H1 (cell line): ENCODE results near the gene SGCD. TPM values are rescaled to one million over a fixed set of nuclear protein-coding genes. Genes with fewer than 3 reads are reported as not detected.

Experiments
- CHD1 ChIP-seq: IDR thresholded peaks from 2 replicates; pipeline ENCODE4 v1.6.1; 2012; ENCODE audit warnings: low read depth, low read length, improper control_type of control experiment
- EZH2 ChIP-seq: fragments of 200-600 bp; sonication (generic); IDR thresholded peaks from 2 replicates; pipeline ENCODE4 v1.7.1; 2012; ENCODE audit warnings: low read depth, mild to moderate bottlenecking, moderate library complexity, low read length, inconsistent platforms; ENCODE audit not compliant: severe bottlenecking
- HDAC2 ChIP-seq, 2 experiments: fragments of 300-600 bp in 1 of 2; sonication (generic) in 1 of 2; IDR thresholded peaks; 2 replicates each; pipeline ENCODE4 v1.6.1; 2011 to 2012; ENCODE audit warnings: low read depth in 2 of 2, low read length in 2 of 2, mild to moderate bottlenecking in 2 of 2, moderate library complexity in 2 of 2, borderline replicate concordance in 1 of 2, inconsistent platforms in 1 of 2
- POU5F1 ChIP-seq: IDR thresholded peaks from 2 replicates; pipeline ENCODE4 v1.6.1; 2011; ENCODE audit warnings: low read depth, mild to moderate bottlenecking, low read length, moderate library complexity
- SUZ12 ChIP-seq: fragments of 200-600 bp; sonication (generic); IDR thresholded peaks from 2 replicates; pipeline ENCODE4 v1.6.1; 2012; ENCODE audit warnings: mild to moderate bottlenecking, inconsistent platforms, low read length, moderate library complexity, mixed read lengths
- polyA plus RNA-seq, 7 experiments: library from polyadenylated mRNA; depleted of rRNA in 3 of 7; stranded (reverse) in 5 of 7; unstranded in 2 of 7; fragments of >200 nt in 5 of 7; fragments of 200-250 nt in 2 of 7; gene quantifications; 1 replicate in 5 of 7; 2 replicates in 1 of 7; 4 replicates in 1 of 7; pipeline versions ENCODE4 v1.2.1 to v1.2.3, GENCODE V29; 2011 to 2013; ENCODE audit warnings: missing spikeins in 2 of 7, mixed read lengths in 2 of 7
- total RNA-seq: library from RNA; stranded (reverse); fragmentation: NEBNext Ultra II Directional; extraction: Animal tissue kit (Norgen Biotek cat#: 25700); gene quantifications from 2 replicates; pipeline ENCODE4 v1.2.1, GENCODE V29; 2021

The SGCD gene
- total and polyA plus RNA-seq, 2 of the 8 experiments (the other 6 are each of a cell fraction or from before 2014, with no cell fraction given): 0.04 to 0.08 TPM

GRCh38 chr5:156409834-156410233 lies 82.9 kb downstream of the SGCD start (continued):
- TF ChIP-seq SUZ12: no peak
- no peak for TF ChIP-seq HDAC2 (IDR thresholded peaks at IDR 0.05; ENCODE audit: borderline replicate concordance in 1 of 2, low read depth in 2 of 2, low read length in 2 of 2)
- TF ChIP-seq CHD1: no peak
- no peak for TF ChIP-seq EZH2
- no peak for TF ChIP-seq POU5F1
- TF ChIP-seq, all 59 proteins: peak for 0
